ENCODE results near the gene RAB7B.

Gene RAB7B

GRCh38 chr1:205965036-205965884 lies 37.9 kb downstream of the RAB7B start:
- no peak for DNase-seq (ENCODE audit: extremely low read depth, low read depth)
- TF ChIP-seq CTCF (IDR thresholded peaks at IDR 0.05; ENCODE audit: low read depth, low read length) = no peak

- TF ChIP-seq CTCF (IDR thresholded peaks at IDR 0.05; ENCODE audit: low read depth, low read length) = no peak
- no peak for DNase-seq (ENCODE audit: extremely low read depth, low read depth)
Measured at GRCh38 chr1:205963352-205964155, 39.6 kb downstream of the RAB7B start.

- no peak for TF ChIP-seq CTCF (IDR thresholded peaks at IDR 0.05; ENCODE audit: low read depth, low read length)
Measured at GRCh38 chr1:205962821-205963221, 40.4 kb downstream of the RAB7B start.

GRCh38 chr1:205961991-205962820 lies 41.0 kb downstream of the RAB7B start:
- no peak for TF ChIP-seq CTCF (IDR thresholded peaks at IDR 0.05; ENCODE audit: low read depth, low read length)
- DNase-seq (ENCODE audit: extremely low read depth, low read depth) = no peak

More at GRCh38 chr1:205962821-205963221, 40.4 kb downstream of the RAB7B start:
- DNase-seq (ENCODE audit: extremely low read depth, low read depth) = no peak

GRCh38 chr1:205961405-205961804 lies 41.8 kb downstream of the RAB7B start:
- DNase-seq (ENCODE audit: extremely low read depth, low read depth) = no peak
- no peak for TF ChIP-seq CTCF (IDR thresholded peaks at IDR 0.05; ENCODE audit: low read depth, low read length)

- TF ChIP-seq CTCF (IDR thresholded peaks at IDR 0.05; ENCODE audit: low read depth, low read length) = no peak
Measured at GRCh38 chr1:205959789-205960188, 43.4 kb downstream of the RAB7B start.

More at GRCh38 chr1:205959789-205960188, 43.4 kb downstream of the RAB7B start:
- DNase-seq (ENCODE audit: extremely low read depth, low read depth) = no peak
